ENCODE measurements around the gene PROK2. TPM values are rescaled to one million over a fixed set of nuclear protein-coding genes. Genes with fewer than 3 reads are reported as not detected.

Gene PROK2
- total RNA-seq, 1 experiment from 2014 or later = not detected

- Histone ChIP-seq H3K4me1 (ENCODE audit: insufficient read depth, low read length) (no peaks in the 10 kb centered on the region), H3K9me2 (replicated peaks; ENCODE audit: low read length) (no peaks in the 10 kb centered on the region), H3K4me3 (ENCODE audit: low read length) (no peak overlapping the region), H2AFZ (ENCODE audit: low read length) (no peak overlapping the region), H3K27ac (ENCODE audit: low read length) (no peak overlapping the region), H3K4me2 (ENCODE audit: low read length) (no peak overlapping the region), H3F3A (ENCODE audit: low read length, unreplicated experiment) (no peaks in the 10 kb centered on the region), H3K9ac (ENCODE audit: low read length) (no peak overlapping the region), H4K20me1 (ENCODE audit: low read length) (no peaks in the 10 kb centered on the region), H3K27me3 (ENCODE audit: low read length) (peaks cover 94% of the 10 kb centered on the region), H3K9me3 (ENCODE audit: low read length) (no peaks in the 10 kb centered on the region), H3K79me2 (ENCODE audit: low read length) (no peaks in the 10 kb centered on the region), H3K36me3 (ENCODE audit: low read depth, low read length) (no peaks in the 10 kb centered on the region)
- no TSS peak for BruUV-seq (replicated peaks)
- intact Hi-C loops (cut with micrococcal nuclease) = no loop called here
- POLR2A ChIA-PET (ENCODE audit: unreplicated experiment) = no interaction called here
- no peak for ATAC-seq
- DNase-seq = no peak
- TF ChIP-seq EZH2phosphoT487 (IDR thresholded peaks at IDR 0.05; ENCODE audit: borderline replicate concordance, low read length) (no peak), CTCF (conservative IDR thresholded peaks at IDR 0.05; ENCODE audit: low read depth, low read length) (no peak), EZH2 (IDR thresholded peaks at IDR 0.05; ENCODE audit: low read length, unreplicated experiment) (no peak)
- CTCF ChIA-PET = no interaction called here
Observed at GRCh38 chr3:71759401-71759800, 25.5 kb downstream of the PROK2 start.

DNA sequence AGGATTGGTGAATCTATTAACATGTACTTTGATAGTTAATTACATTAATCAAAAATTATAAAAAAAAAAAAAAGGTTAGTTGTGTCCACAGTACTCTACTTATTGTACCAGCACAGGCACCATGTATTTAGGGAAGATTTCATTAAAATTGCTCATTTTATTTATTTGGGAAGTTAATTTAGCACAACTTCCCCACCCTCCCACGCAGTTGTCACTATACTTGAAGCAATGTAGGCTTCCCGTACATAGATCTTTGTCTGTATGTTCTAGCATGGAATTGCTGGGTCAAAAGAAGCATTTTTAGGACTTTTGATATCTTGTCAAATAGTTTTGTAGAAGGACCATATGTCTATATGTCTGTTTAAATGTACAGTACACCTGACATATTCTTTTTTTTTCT, 26.9 kb downstream of the PROK2 start:
- intact Hi-C loops (cut with micrococcal nuclease) = no loop called here
- Histone ChIP-seq H3K79me2 (ENCODE audit: low read length) (no peaks in the 10 kb centered on the region), H3K9me3 (ENCODE audit: low read length) (no peaks in the 10 kb centered on the region), H3F3A (ENCODE audit: low read length, unreplicated experiment) (no peaks in the 10 kb centered on the region), H2AFZ (ENCODE audit: low read length) (no peak overlapping the region), H3K9ac (ENCODE audit: low read length) (no peak overlapping the region), H3K27ac (ENCODE audit: low read length) (no peak overlapping the region), H3K4me2 (ENCODE audit: low read length) (no peak overlapping the region), H4K20me1 (ENCODE audit: low read length) (no peaks in the 10 kb centered on the region), H3K4me3 (ENCODE audit: low read length) (no peak overlapping the region), H3K9me2 (replicated peaks; ENCODE audit: low read length) (no peaks in the 10 kb centered on the region), H3K36me3 (ENCODE audit: low read depth, low read length) (no peaks in the 10 kb centered on the region), H3K4me1 (ENCODE audit: insufficient read depth, low read length) (no peaks in the 10 kb centered on the region), H3K27me3 (ENCODE audit: low read length) (peaks cover 83% of the 10 kb centered on the region)
- ATAC-seq (no peak), DNase-seq (no peak)
- ChIA-PET CTCF (no interaction called here), POLR2A (ENCODE audit: unreplicated experiment) (no interaction called here)
- TF ChIP-seq EZH2 (IDR thresholded peaks at IDR 0.05; ENCODE audit: low read length, unreplicated experiment) = no peak
- no peak for TF ChIP-seq EZH2phosphoT487 (IDR thresholded peaks at IDR 0.05; ENCODE audit: borderline replicate concordance, low read length)
- TF ChIP-seq CTCF (conservative IDR thresholded peaks at IDR 0.05; ENCODE audit: low read depth, low read length) = no peak
- no TSS peak for BruUV-seq (replicated peaks)

DNA sequence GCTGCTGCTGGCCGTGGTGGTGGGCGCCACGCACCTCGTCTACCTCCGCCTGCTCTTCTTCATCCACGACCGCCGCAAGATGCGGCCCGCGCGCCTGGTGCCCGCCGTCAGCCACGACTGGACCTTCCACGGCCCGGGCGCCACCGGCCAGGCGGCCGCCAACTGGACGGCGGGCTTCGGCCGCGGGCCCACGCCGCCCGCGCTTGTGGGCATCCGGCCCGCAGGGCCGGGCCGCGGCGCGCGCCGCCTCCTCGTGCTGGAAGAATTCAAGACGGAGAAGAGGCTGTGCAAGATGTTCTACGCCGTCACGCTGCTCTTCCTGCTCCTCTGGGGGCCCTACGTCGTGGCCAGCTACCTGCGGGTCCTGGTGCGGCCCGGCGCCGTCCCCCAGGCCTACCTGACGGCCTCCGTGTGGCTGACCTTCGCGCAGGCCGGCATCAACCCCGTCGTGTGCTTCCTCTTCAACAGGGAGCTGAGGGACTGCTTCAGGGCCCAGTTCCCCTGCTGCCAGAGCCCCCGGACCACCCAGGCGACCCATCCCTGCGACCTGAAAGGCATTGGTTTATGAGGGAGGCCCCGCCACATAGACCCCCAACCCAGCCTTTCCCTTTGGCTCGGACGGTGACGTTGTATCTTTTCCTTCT, 30.2 kb downstream of the PROK2 start:
- ChIA-PET CTCF (no interaction called here), POLR2A (ENCODE audit: unreplicated experiment) (no interaction called here)
- Histone ChIP-seq H3K36me3 (ENCODE audit: low read depth, low read length) (no peaks in the 10 kb centered on the region), H3K27ac (ENCODE audit: low read length) (no peak overlapping the region), H3K9me2 (replicated peaks; ENCODE audit: low read length) (no peaks in the 10 kb centered on the region), H3K4me3 (ENCODE audit: low read length) (no peak overlapping the region), H3F3A (ENCODE audit: low read length, unreplicated experiment) (no peaks in the 10 kb centered on the region), H2AFZ (ENCODE audit: low read length) (no peak overlapping the region), H3K4me1 (ENCODE audit: insufficient read depth, low read length) (no peaks in the 10 kb centered on the region), H3K27me3 (ENCODE audit: low read length) (peaks cover 72% of the 10 kb centered on the region), H3K79me2 (ENCODE audit: low read length) (no peaks in the 10 kb centered on the region), H4K20me1 (ENCODE audit: low read length) (no peaks in the 10 kb centered on the region), H3K4me2 (ENCODE audit: low read length) (no peak overlapping the region), H3K9me3 (ENCODE audit: low read length) (no peaks in the 10 kb centered on the region), H3K9ac (ENCODE audit: low read length) (no peak overlapping the region)
- TF ChIP-seq EZH2 (IDR thresholded peaks at IDR 0.05; ENCODE audit: low read length, unreplicated experiment) = no peak
- no peak for TF ChIP-seq CTCF (conservative IDR thresholded peaks at IDR 0.05; ENCODE audit: low read depth, low read length)
- TF ChIP-seq EZH2phosphoT487 (IDR thresholded peaks at IDR 0.05; ENCODE audit: borderline replicate concordance, low read length) = no peak
- ATAC-seq = no peak
- BruUV-seq (replicated peaks) = no TSS peak
- intact Hi-C loops (cut with micrococcal nuclease) = no loop called here
- DNase-seq = no peak

Measured in PC-3 (cell line).